ENCODE results near the gene PPP1R9B. TPM values are rescaled to one million over a fixed set of nuclear protein-coding genes. Genes with fewer than 3 reads are reported as not detected.

PPP1R9B gene
- total and polyA plus RNA-seq, 2 of the 8 experiments (the other 6 are each of a cell fraction or from before 2014, with no cell fraction given), result 5.2 to 13.1 TPM

DNA sequence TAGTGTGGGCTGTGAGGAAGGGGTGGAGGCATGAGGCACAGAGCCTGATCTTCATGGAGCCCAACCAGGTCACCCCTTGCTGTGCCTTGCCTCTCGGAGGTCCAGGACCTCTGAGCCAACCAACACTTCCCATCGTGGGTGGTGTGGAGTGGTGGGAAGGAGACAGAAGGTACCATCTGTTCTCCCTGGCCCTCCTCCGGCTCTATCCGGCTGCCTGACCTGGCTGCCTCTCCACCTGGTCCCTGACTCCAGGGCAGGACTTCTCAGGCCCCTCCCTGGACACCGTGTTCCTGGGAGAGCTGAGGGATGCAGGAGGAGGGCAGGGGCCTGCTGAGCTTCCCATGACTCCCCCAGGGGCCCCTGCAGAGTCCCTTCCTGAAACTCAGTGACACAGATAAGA is 51.5 kb downstream of the PPP1R9B start:
- Histone ChIP-seq H3K79me1 (ENCODE audit: low read depth, low read length) (peaks cover 3% of the 10 kb centered on the region), H3K4me3 (ENCODE audit: extremely low read depth in 1 of 4, insufficient read depth in 2 of 4, low read depth in 3 of 4, low read length in 4 of 4) (no peak overlapping the region), H2AK5ac (ENCODE audit: low read depth, low read length) (no peak overlapping the region), H3K9ac (replicated peaks in 1 of 4; ENCODE audit: extremely low read depth in 1 of 4, low read depth in 3 of 4, low read length in 3 of 4) (no peak overlapping the region), H3K18ac (ENCODE audit: extremely low read depth, low read length) (no peak overlapping the region), H3K23me2 (ENCODE audit: low read depth, low read length) (peaks cover 17% of the 10 kb centered on the region), H4K20me1 (replicated peaks in 1 of 2; ENCODE audit: control insufficient read depth in 1 of 2, insufficient read depth in 2 of 2, low read length in 2 of 2) (no peaks in the 10 kb centered on the region), H2BK12ac (ENCODE audit: low read depth, low read length) (no peak overlapping the region; the same call in 1 of the 2 replicates), H3K9me3 (ENCODE audit: insufficient read depth in 2 of 2, low read depth in 1 of 2, low read length in 1 of 2) (no peaks in the 10 kb centered on the region), H3K4me1 (replicated peaks in 1 of 4; ENCODE audit: control insufficient read depth in 3 of 4, insufficient read depth in 4 of 4, low read length in 3 of 4) (peaks cover 0 to 25% (median 17%) of the 10 kb centered on the region in 4 experiments; a peak in 6 of 7 replicates), H3K79me2 (ENCODE audit: control insufficient read depth in 1 of 2, insufficient read depth in 2 of 2, low read length in 2 of 2) (peaks cover 0 to 4% of the 10 kb centered on the region in 2 experiments; a peak in 1 of 4 replicates), H3K27ac (ENCODE audit: low read depth, low read length) (no peak overlapping the region), H3K14ac (ENCODE audit: insufficient read length) (no peak overlapping the region), H4K5ac (ENCODE audit: insufficient read length, low read depth, low read length) (no peak overlapping the region), H4K8ac (ENCODE audit: extremely low read depth, insufficient read depth, low read length) (no peak overlapping the region; the same call in 1 of the 2 replicates), H3K23ac (ENCODE audit: insufficient read length) (no peak overlapping the region), H2BK120ac (replicated peaks; ENCODE audit: low read depth, low read length) (no peak overlapping the region), H3K4ac (replicated peaks; ENCODE audit: insufficient read length, low read depth, low read length) (no peak overlapping the region), H2BK20ac (ENCODE audit: low read length) (no peak overlapping the region), H2BK15ac (ENCODE audit: low read length) (no peak overlapping the region), H3K4me2 (ENCODE audit: insufficient read depth in 1 of 2, low read depth in 2 of 2, low read length in 2 of 2) (no peak overlapping the region), H3K36me3 (ENCODE audit: control insufficient read depth in 2 of 4, insufficient read depth in 4 of 4, low read length in 3 of 4) (peaks cover 0 to 9% (median 0%) of the 10 kb centered on the region in 4 experiments; a peak in 1 of 8 replicates), H3K27me3 (replicated peaks in 1 of 4; ENCODE audit: control insufficient read depth in 3 of 4, extremely low read depth in 1 of 4, insufficient read depth in 3 of 4, low read length in 3 of 4) (peaks cover 0 to 3% (median 0%) of the 10 kb centered on the region in 4 experiments; a peak in 3 of 7 replicates), H4K91ac (replicated peaks; ENCODE audit: insufficient read length, low read length) (no peak overlapping the region), H2BK5ac (ENCODE audit: low read depth, low read length) (peak overlapping the region; percentile 21; the same call in 1 of the 2 replicates), H3K56ac (replicated peaks; ENCODE audit: insufficient read length, low read depth, low read length) (no peak overlapping the region), H2AFZ (ENCODE audit: low read length) (no peak overlapping the region)
- DNase-seq (ENCODE audit: low read depth in 1 of 2, low spot score in 2 of 2) (no peak), FAIRE-seq (no peak)
- CTCF ChIA-PET (ENCODE audit: partially characterized antibody), result interaction anchor here (1.2 to 15.7 kb wide), 7 partner anchors 18 to 101 kb away, joined by 3 to 412 read pairs (median 7); no protein-coding TSS in a partner anchor
- POLR2A ChIA-PET (ENCODE audit: partially characterized antibody), result interaction anchor here (1.4 to 1.7 kb wide), 2 partner anchors 12 to 16 kb away, joined by 5 to 6 read pairs; no protein-coding TSS in a partner anchor
- WGBS, 2 experiments (ENCODE audit: extremely low coverage in 1 of 2, insufficient coverage in 1 of 2, insufficient read length in 1 of 2, insufficient replicate concordance in 2 of 2, low coverage in 1 of 2, low lambda C conversion rate in 2 of 2, missing lambda C conversion rate in 1 of 2), result 96% methylated on average over 4 of the region's 5 CpGs; no CpG with 5 or more reads in 1 of the 2 experiments
- TF ChIP-seq HDAC6 (IDR thresholded peaks at IDR 0.05; ENCODE audit: low read depth, low read length) (no peak), CREB1 (IDR thresholded peaks at IDR 0.05) (no peak)
